Stimulated activated CD4-positive, alpha-beta T cell treated with anti-CD3 and anti-CD28 coated beads, Interleukin-2, amount 100 ng/mL, for 4 hours (primary cell): Measurements from ENCODE around the gene ZNF816.
"Not testable (repeated sequence)": the region's sequence is repeated elsewhere in the genome, so short reads cannot be mapped to it uniquely, and the experiment has no call there.

Experiments
- DNase-seq: peaks from one replicate; pipeline ENCODE4 v3.0.0-alpha.2; 2020; ENCODE audit warnings: low read depth

ZNF816 gene

GRCh38 chr19:52962394-52963246 is at the start of gene ZNF816:
TSS of gene ZNF816 (minus strand) at chr19:52962881. CDS start at chr19:52956089, 6,792 bp downstream.
- peak; percentile 98 for DNase-seq

GRCh38 chr19:53012006-53012405 is 49.3 kb upstream of the ZNF816 start:
- no peak for DNase-seq

DNA sequence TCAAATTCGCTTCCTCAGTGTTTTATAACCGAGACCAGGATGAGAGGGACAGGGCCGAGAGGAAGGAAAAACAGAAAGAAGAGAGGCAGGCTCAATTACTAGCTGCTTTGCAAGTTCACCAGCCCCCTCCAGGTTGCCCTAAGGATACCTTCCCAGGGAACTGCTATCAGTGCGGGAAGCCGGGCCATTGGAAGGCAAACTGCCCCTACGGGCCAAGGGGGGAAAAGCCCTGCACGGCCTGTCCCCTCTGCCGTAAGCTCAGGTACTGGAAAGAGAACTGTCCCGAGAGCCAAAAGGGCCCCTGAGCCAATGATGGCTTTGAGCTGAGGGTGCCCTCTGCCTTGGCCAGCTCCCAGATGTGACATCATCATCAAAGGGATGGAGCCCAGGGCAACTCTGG is 47.8 kb upstream of the ZNF816 start:
- no peak for DNase-seq

DNA sequence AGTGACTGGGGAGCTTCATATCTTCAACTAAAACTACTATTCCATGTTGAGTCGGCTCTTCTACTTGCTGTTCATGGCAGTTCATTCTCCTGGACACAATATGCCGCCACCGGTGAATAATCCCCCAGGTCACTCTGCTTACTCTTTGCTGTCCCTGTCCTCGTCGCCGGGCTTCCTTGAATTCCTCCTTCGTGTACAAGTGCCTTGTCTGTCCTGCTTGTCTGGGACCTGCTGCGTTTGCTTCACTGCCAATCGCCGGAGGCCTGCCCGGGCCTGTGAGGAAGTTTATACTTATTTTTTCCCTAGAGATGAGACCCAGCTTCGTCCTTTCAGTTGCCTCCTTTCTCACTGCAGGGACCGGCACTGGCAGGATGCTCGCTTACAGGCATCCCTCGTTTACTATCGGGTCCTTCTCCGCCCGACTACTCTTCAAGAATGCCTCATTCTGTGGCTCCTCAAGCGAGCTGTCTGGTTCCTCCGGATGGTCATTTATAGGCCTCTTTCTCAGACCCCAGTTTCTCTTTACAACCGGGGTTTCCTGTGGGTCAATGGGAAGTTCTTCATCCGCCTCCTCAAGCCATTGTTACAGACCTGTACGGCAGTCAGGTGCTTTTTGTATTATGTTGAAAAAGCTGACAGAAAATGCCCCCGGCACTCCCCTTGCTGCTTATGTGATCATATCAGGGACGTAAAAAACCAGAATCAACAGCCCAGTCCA is 45.5 kb upstream of the ZNF816 start:
- DNase-seq: no peak

GRCh38 chr19:53007606-53008005 is 44.9 kb upstream of the ZNF816 start:
- no peak for DNase-seq

GRCh38 chr19:53007200-53007599 is 44.5 kb upstream of the ZNF816 start:
- no peak for DNase-seq

DNA sequence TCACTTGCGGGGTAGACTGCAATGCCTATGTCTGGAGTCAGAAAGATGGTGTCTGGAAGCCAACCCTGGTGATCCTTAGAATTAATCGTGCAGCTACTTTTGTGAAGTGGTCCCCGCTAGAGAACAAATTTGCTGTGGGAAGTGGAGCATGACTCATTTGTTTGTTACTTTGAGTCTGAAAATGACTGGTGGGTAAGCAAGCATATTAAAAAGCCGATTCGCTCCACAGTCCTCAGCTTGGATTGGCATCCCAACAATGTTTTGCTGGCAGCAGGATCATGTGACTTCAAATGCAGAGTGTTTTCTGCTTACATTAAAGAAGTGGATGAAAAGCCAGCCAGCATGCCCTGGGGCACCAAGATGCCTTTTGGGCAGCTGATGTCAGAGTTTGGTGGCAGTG is 41.6 kb upstream of the ZNF816 start:
- DNase-seq: no peak

DNA sequence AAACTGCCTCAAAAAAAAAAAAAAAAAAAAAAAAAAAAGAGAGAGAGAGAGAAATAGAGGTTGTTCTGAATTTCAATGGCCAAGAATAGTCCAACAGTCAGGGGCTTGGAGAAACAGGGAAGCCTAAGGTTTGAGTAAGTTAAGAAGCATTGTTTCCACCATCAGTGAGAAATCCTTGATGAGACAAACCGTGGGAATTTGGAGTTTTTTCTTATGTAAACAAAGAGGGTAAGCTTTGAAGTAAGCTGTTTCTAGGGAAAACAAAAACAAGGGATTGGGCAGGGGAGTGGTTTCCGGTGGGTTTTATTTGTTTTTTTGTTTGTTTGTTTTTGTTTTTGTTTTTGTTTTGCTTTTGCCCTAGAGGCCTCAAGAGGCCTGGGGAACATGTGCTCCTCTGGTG is 39.8 kb upstream of the ZNF816 start:
- DNase-seq: no peak

GRCh38 chr19:52997975-52998374 is 35.3 kb upstream of the ZNF816 start:
- no peak for DNase-seq

DNA sequence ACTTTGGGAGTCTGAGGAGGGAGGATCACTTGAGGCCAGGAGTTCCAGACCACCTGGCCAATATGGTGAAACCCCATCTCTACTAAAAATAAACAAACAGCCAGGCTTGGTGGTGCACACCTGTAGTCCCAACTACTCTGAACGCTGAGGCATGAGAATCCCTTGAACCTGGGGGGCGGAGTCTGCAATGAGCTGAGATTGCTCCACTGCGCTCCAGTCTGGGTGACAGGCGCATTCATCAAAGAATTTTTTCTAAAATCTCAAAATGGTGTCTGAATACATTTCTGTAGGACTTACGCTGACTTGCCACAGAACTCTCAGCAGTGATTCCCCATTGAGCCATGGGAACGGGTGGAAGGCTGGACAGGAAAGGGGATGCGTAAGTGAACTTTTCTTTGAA is 33.0 kb upstream of the ZNF816 start:
- DNase-seq: no peak

DNA sequence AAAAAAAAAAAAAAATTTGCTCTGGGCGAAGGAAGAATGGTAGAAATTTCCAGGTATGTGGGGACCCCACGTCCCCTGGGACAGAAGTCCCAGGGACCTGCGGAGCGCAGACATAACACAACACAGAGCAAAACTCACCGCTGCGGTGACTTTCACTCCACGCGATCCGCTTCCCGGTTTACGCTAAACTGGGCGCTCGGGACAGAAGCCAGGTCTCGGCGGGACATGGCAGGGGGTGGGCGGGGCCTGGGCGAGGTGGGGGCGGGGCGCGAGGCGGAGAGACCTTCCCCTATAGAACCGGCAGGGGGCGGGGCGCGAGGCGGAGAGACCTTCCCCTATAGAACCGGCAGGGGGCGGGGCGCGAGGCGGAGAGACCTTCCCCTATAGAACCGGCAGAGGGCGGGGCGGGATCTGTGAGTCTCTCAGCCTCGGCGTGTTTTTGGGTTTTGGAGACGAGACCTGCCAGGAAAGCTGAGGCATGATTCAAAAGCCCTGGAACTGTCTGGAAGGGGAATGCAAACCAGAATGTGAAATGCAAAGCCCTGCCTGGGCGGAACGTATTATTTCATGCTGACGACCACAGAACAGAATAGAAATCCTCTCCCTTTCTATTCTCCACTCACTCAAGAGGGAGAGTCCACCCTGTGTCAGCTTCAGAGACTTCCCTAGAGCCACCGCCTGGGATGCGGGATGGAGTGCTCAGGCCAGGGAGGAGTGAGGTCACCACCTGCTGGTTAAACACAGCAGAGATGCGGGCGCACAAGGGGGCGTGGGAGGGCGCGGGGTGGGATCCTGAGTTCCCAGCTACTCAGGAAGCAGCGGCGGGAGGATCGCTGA is 30.9 kb upstream of the ZNF816 start:
- peak; percentile 73 for DNase-seq

DNA sequence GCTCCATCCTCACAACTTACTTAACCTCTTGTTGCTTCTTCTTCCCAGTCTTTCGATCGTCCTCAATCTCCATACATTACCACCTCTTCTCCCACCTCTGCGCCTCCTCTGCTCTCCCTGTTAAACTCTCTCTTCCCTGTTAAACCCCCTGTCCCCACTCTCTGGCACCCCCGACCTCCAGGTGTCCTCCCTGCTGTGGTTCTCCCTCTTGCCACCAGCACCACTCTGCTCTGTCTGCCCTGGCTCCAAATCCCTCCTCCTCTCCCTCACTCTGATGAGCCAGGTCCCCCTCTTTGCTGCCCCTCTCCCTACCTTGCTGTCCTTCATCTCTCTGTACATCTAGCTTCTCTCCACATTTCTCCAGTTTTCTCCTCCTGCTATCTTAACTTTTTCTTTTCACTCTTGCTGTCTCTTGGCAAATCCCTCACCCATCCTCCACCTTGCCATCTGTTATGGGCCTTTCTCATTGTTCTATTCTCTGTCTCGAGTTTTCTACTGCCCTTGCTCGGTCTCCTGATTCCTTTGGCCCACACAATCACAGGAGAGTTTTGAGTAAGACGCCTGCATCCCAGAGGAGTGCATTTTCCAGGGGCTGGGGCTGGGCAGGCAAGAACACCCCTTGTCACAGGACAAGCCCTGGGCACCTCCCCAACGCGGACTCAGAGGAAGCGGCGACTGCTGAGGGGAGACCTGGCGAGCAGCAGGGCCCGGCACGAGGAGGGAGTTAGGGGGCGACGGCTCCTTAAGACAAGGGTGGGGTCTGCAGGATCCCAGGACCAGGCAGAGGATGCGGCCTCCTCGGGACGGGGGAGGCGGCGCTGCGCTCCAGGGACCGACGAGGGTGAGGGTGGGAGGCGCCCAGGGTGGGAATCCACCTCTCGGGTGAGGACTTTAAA is 29.7 kb upstream of the ZNF816 start:
- no peak for DNase-seq

DNA sequence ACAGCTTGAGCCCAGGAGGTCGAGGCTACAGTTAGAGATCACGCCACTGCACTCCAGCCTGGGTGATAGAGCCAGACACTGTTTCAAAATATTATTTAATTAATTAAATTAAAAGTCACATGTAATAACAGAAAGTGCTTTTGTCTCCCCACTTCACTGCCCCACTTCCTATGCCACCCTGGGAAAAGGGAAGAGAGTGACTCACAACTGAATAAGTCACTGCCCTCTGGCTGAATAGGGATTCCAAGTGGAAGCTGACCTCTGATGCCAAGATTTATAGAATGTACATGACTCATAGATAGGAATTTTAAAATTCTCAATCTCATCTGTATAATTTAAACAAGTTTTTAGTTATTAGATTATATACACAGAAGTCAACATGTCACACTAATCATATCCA is 28.8 kb upstream of the ZNF816 start:
- no peak for DNase-seq

- no peak for DNase-seq
Observed at GRCh38 chr19:52990759-52991418, 28.2 kb upstream of the ZNF816 start.

DNA sequence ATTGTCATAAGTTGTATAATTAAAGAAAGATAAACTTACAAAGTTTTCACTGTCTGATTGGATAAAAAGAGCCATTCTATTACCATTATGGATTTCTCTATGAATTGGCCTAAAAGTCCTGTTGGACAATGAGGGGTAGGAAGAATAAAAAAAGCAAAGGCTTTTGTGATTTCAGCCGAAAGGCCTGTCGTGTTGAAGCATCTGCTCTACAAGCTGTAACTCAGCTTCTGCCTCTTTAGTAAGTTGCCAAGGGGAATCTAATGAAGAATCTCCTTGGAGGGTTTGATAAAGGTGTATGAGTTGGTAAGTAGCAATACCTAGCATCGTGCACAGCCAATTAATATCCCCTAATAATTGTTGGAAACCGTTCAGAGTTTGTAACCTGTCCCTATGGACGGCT is 25.8 kb upstream of the ZNF816 start:
- DNase-seq: no peak

DNA sequence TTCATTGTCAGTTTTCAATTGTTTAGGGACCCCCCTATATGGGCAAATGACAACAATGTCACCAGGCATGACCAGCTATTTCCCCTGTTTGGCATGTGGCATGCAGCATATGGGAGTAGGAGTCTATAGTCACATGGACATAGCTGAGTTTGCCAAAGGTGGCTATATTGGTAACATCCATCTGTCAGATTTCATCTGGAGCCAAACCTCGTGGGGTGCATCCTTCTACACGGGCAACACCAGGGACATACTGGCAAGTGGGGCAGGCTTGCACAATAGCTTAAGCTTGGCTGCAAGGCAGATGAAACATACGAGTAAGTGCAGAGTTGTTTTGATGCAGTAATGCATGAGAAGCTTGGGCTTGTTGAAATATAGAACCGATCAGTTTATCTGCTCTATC is 24.5 kb upstream of the ZNF816 start:
- no peak for DNase-seq

DNA sequence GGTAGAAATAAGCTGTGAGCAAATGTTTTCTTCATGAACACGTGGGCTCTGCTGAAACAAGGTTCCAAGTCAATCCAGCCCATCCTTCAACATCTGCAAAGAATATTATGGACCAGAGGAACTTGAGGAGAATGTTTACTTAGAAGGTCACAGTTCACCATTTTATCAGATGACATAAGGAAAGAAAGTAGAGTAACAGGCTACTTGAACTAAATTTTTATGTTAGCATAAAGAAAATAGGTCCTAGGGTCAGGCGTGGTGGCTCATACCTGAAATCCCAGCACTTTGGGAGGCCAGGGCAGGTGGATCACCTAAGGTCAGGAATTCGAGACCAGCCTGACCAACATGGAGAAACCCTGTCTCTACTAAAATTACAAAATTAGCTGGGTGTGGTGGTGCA is 20.5 kb upstream of the ZNF816 start:
- DNase-seq: not testable (repeated sequence)

GRCh38 chr19:52981329-52981728 is 18.6 kb upstream of the ZNF816 start:
- DNase-seq: no peak

DNA sequence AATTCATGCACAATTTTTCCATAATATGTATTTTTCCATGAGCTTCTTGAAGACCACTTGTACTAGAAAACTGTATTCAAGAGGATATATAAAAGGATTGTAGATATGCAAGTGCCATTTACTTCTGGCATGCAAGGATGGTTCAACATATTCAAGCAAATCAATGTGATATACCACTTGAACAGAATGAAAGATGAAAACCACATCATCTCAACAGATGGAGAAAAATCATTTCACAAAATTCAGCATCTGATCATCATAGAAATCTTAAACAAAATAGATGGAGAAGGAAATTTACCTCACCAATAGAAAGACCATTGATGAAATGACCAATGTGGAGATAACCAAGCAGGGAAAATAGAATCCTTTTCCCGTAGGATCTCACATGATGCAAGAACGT is 5.1 kb upstream of the ZNF816 start:
- no peak for DNase-seq

DNA sequence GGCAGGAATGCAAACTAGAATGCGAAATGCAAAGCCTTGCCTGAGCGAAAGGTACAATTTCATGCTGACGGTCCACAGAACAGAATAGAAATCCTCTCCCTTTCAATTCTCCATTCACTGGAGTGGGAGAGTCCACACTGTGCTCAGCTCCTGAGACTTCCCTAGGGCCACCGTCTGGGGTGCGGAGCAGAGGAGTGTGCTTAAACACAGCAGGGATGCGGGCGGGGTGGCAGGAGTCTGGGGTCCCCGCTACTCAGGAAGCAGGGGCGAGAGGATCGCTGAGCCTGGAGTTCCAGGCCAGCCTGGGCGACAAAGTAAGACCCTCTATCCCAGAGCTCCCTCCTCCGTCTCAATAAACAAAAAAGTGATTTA is 552 bp upstream of the ZNF816 start:
- no peak for DNase-seq

- DNase-seq: no peak
Observed at GRCh38 chr19:52961981-52962380, 700 bp downstream of the ZNF816 start.
